IMR-90 (cell line): ENCODE results near the gene ADARB2. TPM values are rescaled to one million over a fixed set of nuclear protein-coding genes. Genes with fewer than 3 reads are reported as not detected.

Experiments
- ATAC-seq: fragments of 200-7000 bp; cut with Tn5 transposase; 2 replicates; pipeline ENCODE4 v1.9.1; 2020; ENCODE audit warnings: low read depth, mild to moderate bottlenecking, moderate library complexity
- BruUV-seq: library from RNA; stranded (reverse); fragments of 400-500 nt; replicated peaks from 2 replicates; lab custom pipeline; 2021; lab: Mats Ljungman, UMichigan
- CTCF ChIA-PET: fragments of 300-600 bp; formaldehyde crosslinking; extraction: SDS; loops from one replicate; lab custom pipeline; 2021; ENCODE audit warnings: antibody characterized with exemption; lab: Yijun Ruan, JAX
- POLR2A ChIA-PET: fragments of 300-600 bp; sonication (Branson Sonifier 250); formaldehyde crosslinking; loops from one replicate; lab custom pipeline; 2022; ENCODE audit warnings: antibody characterized with exemption; ENCODE audit not compliant: unreplicated experiment; lab: Charles Lee
- DNase-seq: peaks from one replicate; pipeline ENCODE4 v3.0.0; 2013
- H2AFZ ChIP-seq: replicated peaks from 2 replicates; pipeline ENCODE3; 2013; ENCODE audit warnings: low read length, mild to moderate bottlenecking; ENCODE audit not compliant: poor library complexity
- H2AK5ac ChIP-seq: 2 replicates; pipeline ENCODE4 v1.6.1; 2013; ENCODE audit warnings: low read depth, low read length, inconsistent platforms
- H2AK9ac ChIP-seq: replicated peaks from 2 replicates; pipeline ENCODE3; 2013; ENCODE audit warnings: mild to moderate bottlenecking, low read depth, low read length, moderate library complexity; ENCODE audit not compliant: poor library complexity
- H2BK120ac ChIP-seq: 2 replicates; pipeline ENCODE4 v1.6.1; 2013; ENCODE audit warnings: low read depth, low read length, inconsistent platforms
- H2BK15ac ChIP-seq: 3 replicates; pipeline ENCODE4 v1.6.1; 2013; ENCODE audit warnings: low read depth, low read length, inconsistent platforms
- H2BK20ac ChIP-seq: 2 replicates; pipeline ENCODE4 v1.6.1; 2013; ENCODE audit warnings: low read depth, mild to moderate bottlenecking, inconsistent platforms, low read length, moderate library complexity
- H2BK5ac ChIP-seq: 2 replicates; pipeline ENCODE4 v1.6.1; 2013; ENCODE audit warnings: mild to moderate bottlenecking, low read depth, low read length, inconsistent platforms; ENCODE audit not compliant: poor library complexity, severe bottlenecking
- H3K14ac ChIP-seq: replicated peaks from 2 replicates; pipeline ENCODE4 v1.6.1; 2013; ENCODE audit warnings: low read depth, low read length, inconsistent platforms
- H3K18ac ChIP-seq: 2 replicates; pipeline ENCODE4 v1.6.1; 2013; ENCODE audit warnings: low read depth, low read length, control low read depth
- H3K23ac ChIP-seq: 2 replicates; pipeline ENCODE4 v1.6.1; 2013; ENCODE audit warnings: low read depth, low read length, inconsistent platforms
- H3K27ac ChIP-seq: 2 replicates; pipeline ENCODE4 v1.5.1; 2013; ENCODE audit warnings: mild to moderate bottlenecking, control low read depth, low read length; ENCODE audit not compliant: insufficient read depth
- H3K27me3 ChIP-seq: 2 replicates; pipeline ENCODE4 v1.6.1; 2013; ENCODE audit warnings: low read length; ENCODE audit not compliant: control insufficient read depth, insufficient read depth
- H3K36me3 ChIP-seq: 2 replicates; pipeline ENCODE4 v1.6.1; 2013; ENCODE audit warnings: low read length, mixed read lengths; ENCODE audit not compliant: control insufficient read depth, insufficient read depth
- H3K4ac ChIP-seq: 2 replicates; pipeline ENCODE4 v1.6.1; 2013; ENCODE audit warnings: low read depth, low read length, inconsistent platforms
- H3K4me1 ChIP-seq: 2 replicates; pipeline ENCODE4 v1.6.1; 2013; ENCODE audit warnings: low read length, mixed read lengths; ENCODE audit not compliant: control insufficient read depth, insufficient read depth
- H3K4me2 ChIP-seq: 2 replicates; pipeline ENCODE4 v1.6.1; 2013; ENCODE audit warnings: low read depth, mild to moderate bottlenecking, control low read depth, low read length, moderate library complexity
- H3K4me3 ChIP-seq: 2 replicates; pipeline ENCODE4 v1.5.1; 2013; ENCODE audit warnings: low read depth, mild to moderate bottlenecking, control low read depth, low read length, moderate library complexity; ENCODE audit not compliant: insufficient read depth
- H3K56ac ChIP-seq: 2 replicates; pipeline ENCODE4 v1.6.1; 2013; ENCODE audit warnings: low read length, inconsistent platforms; ENCODE audit not compliant: insufficient read depth; ENCODE audit errors: extremely low read depth
- H3K79me1 ChIP-seq, 2 experiments: 2 replicates each; pipeline ENCODE4 v1.6.1; 2013; ENCODE audit warnings: low read length in 2 of 2, inconsistent platforms in 1 of 2, low read depth in 1 of 2
- H3K9ac ChIP-seq: 2 replicates; pipeline ENCODE4 v1.6.1; 2013; ENCODE audit warnings: low read depth, low read length, control low read depth
- H3K9me1 ChIP-seq: 2 replicates; pipeline ENCODE4 v1.6.1; 2013; ENCODE audit warnings: low read length, inconsistent platforms; ENCODE audit not compliant: insufficient read depth
- H3K9me3 ChIP-seq: 2 replicates; pipeline ENCODE4 v1.6.1; 2013; ENCODE audit warnings: low read length; ENCODE audit not compliant: control insufficient read depth, insufficient read depth
- H4K20me1 ChIP-seq: 2 replicates; pipeline ENCODE4 v1.6.1; 2013; ENCODE audit warnings: low read length, inconsistent platforms; ENCODE audit not compliant: insufficient read depth
- H4K5ac ChIP-seq: 2 replicates; pipeline ENCODE4 v1.6.1; 2013; ENCODE audit warnings: mild to moderate bottlenecking, low read depth, low read length, control low read depth
- H4K8ac ChIP-seq, 2 experiments: 2 replicates each; pipeline ENCODE4 v1.6.1; 2013; ENCODE audit warnings: low read depth in 2 of 2, low read length in 2 of 2, control low read depth in 1 of 2, inconsistent platforms in 1 of 2
- H4K91ac ChIP-seq: 2 replicates; pipeline ENCODE4 v1.6.1; 2013; ENCODE audit warnings: low read depth, low read length, inconsistent platforms; ENCODE audit not compliant: insufficient read depth
- CEBPB ChIP-seq: IDR thresholded peaks from 2 replicates; pipeline ENCODE4 v1.6.1; 2012; ENCODE audit warnings: low read depth, low read length, improper control_type of control experiment
- CHD1 ChIP-seq: IDR thresholded peaks from 2 replicates; pipeline ENCODE4 v1.6.1; 2012; ENCODE audit warnings: low read depth, low read length, improper control_type of control experiment
- FOS ChIP-seq: fragments of 150-350 bp; IDR thresholded peaks from 2 replicates; pipeline ENCODE4 v1.6.1; 2016; ENCODE audit warnings: low read depth, low read length
- MAFK ChIP-seq: IDR thresholded peaks from 2 replicates; pipeline ENCODE4 v1.6.1; 2012; ENCODE audit warnings: low read depth, low read length, improper control_type of control experiment
- MAZ ChIP-seq: IDR thresholded peaks from 2 replicates; pipeline ENCODE4 v1.6.1; 2012; ENCODE audit warnings: low read depth, mild to moderate bottlenecking, low read length, improper control_type of control experiment, moderate library complexity, borderline replicate concordance
- NFE2L2 ChIP-seq: fragments of 150-350 bp; IDR thresholded peaks from 2 replicates; pipeline ENCODE4 v1.6.1; 2016; ENCODE audit warnings: low read depth, mild to moderate bottlenecking, low read length
- POLR2A ChIP-seq: IDR thresholded peaks from 2 replicates; pipeline ENCODE4 v1.6.1; 2012; ENCODE audit warnings: mild to moderate bottlenecking, low read depth, low read length
- RAD21 ChIP-seq: IDR thresholded peaks from 2 replicates; pipeline ENCODE4 v1.6.1; 2012; ENCODE audit warnings: low read length, improper control_type of control experiment
- RCOR1 ChIP-seq: IDR thresholded peaks from 2 replicates; pipeline ENCODE4 v1.6.1; 2012; ENCODE audit warnings: mild to moderate bottlenecking, low read length, improper control_type of control experiment; ENCODE audit not compliant: insufficient replicate concordance
- SMC3 ChIP-seq: fragments of 150-350 bp; IDR thresholded peaks from 2 replicates; pipeline ENCODE4 v1.6.1; 2016; ENCODE audit warnings: low read depth, mild to moderate bottlenecking, antibody characterized with exemption, low read length, moderate library complexity
- USF2 ChIP-seq: fragments of 150-350 bp; IDR thresholded peaks from 2 replicates; pipeline ENCODE4 v1.6.1; 2017; ENCODE audit warnings: mild to moderate bottlenecking, antibody characterized with exemption, low read length, low read depth
- WGBS, 2 experiments: methylation state at CpG; one replicate each; pipeline versions ENCODE4 v1.1.5 to v1.1.7; 2013; ENCODE audit warnings: missing lambda C conversion rate in 2 of 2; ENCODE audit not compliant: insufficient read length in 1 of 2; ENCODE audit errors: extremely low coverage in 2 of 2; 5-methylcytosine and 5-hydroxymethylcytosine counted together
- dilution Hi-C: fragments of 300-500 bp; cut with HindIII; formaldehyde crosslinking; loops from one replicate; pipeline ENCODE4 v1.14.3; 2018; ENCODE audit warnings: low sequenced_read_pairs; ENCODE audit not compliant: unreplicated experiment
- in situ Hi-C: fragments of 300-500 bp; cut with MboI; formaldehyde crosslinking; loops from 3 replicates; pipeline ENCODE4 v1.14.3; 2019; ENCODE audit warnings: low sequenced_read_pairs, inconsistent platforms, mixed read lengths
- intact Hi-C: fragments of 100-400 bp; cut with micrococcal nuclease; formaldehyde crosslinking; loops from 2 replicates; pipeline ENCODE4 v1.10.0; 2022
- polyA plus RNA-seq, 3 experiments: library from polyadenylated mRNA; depleted of rRNA; stranded (reverse); fragments of >200 nt; gene quantifications; 2 replicates each; pipeline ENCODE4 v1.2.3, GENCODE V29; 2012; ENCODE audit warnings: low replicate concordance in 1 of 3
- total RNA-seq: library from RNA; depleted of rRNA; stranded (reverse); fragments of >200 nt; gene quantifications from 2 replicates; pipeline ENCODE4 v1.2.3, GENCODE V29; 2012
- TF ChIP-seq, protein P1 (sequence below): conservative IDR thresholded peaks from 2 replicates; pipeline ENCODE4 v1.5.1; 2012; ENCODE audit warnings: mild to moderate bottlenecking, low read depth, low read length, improper control_type of control experiment
- TF ChIP-seq, protein P2 (sequence below): fragments of 150-350 bp; IDR thresholded peaks from 2 replicates; pipeline ENCODE4 v1.6.1; 2016; ENCODE audit warnings: low read depth, mild to moderate bottlenecking, low read length, moderate library complexity, borderline replicate concordance

The ADARB2 gene
- total and polyA plus RNA-seq, 2 of the 4 experiments (the other 2 are of a cell fraction), result not detected

DNA sequence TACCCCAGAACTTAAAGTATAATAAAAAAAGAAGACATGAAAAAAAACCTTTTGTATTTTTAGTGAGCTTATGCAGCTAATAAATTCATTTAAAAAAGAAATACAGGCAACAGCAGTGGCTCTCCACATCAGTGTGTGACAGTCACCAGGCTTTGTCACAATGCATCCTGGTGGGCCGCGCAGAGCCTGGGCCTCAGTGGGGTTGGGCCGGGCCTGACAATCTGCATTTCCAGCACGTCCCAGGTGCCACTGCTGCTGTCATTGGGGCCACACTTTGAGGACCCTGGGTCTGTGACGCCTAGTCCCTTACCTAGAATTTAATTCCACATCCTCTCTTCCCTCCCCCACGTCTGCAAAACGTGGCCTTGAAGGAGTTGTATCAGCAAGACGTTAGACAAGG lies 284.5 kb downstream of the ADARB2 start:
- H3K4me2 ChIP-seq, result no peak overlapping the region
- WGBS, 2 experiments, result 27% methylated on average over 3 of the region's 8 CpGs; no CpG with 5 or more reads in 1 of the 2 experiments
- no peak for TF ChIP-seq RCOR1
- TF ChIP-seq SMC3, result no peak
- no peak for TF ChIP-seq FOS
- no peak for TF ChIP-seq USF2
- no peak for TF ChIP-seq NFE2L2
- TF ChIP-seq RAD21, result no peak
- TF ChIP-seq, protein P1, sequence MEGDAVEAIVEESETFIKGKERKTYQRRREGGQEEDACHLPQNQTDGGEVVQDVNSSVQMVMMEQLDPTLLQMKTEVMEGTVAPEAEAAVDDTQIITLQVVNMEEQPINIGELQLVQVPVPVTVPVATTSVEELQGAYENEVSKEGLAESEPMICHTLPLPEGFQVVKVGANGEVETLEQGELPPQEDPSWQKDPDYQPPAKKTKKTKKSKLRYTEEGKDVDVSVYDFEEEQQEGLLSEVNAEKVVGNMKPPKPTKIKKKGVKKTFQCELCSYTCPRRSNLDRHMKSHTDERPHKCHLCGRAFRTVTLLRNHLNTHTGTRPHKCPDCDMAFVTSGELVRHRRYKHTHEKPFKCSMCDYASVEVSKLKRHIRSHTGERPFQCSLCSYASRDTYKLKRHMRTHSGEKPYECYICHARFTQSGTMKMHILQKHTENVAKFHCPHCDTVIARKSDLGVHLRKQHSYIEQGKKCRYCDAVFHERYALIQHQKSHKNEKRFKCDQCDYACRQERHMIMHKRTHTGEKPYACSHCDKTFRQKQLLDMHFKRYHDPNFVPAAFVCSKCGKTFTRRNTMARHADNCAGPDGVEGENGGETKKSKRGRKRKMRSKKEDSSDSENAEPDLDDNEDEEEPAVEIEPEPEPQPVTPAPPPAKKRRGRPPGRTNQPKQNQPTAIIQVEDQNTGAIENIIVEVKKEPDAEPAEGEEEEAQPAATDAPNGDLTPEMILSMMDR, result no peak
- TF ChIP-seq POLR2A, result no peak
- no peak for TF ChIP-seq MAFK
- TF ChIP-seq MAZ, result no peak
- TF ChIP-seq, protein P2, sequence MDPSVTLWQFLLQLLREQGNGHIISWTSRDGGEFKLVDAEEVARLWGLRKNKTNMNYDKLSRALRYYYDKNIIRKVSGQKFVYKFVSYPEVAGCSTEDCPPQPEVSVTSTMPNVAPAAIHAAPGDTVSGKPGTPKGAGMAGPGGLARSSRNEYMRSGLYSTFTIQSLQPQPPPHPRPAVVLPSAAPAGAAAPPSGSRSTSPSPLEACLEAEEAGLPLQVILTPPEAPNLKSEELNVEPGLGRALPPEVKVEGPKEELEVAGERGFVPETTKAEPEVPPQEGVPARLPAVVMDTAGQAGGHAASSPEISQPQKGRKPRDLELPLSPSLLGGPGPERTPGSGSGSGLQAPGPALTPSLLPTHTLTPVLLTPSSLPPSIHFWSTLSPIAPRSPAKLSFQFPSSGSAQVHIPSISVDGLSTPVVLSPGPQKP, result no peak
- TF ChIP-seq CEBPB, result no peak
- TF ChIP-seq CHD1, result no peak
- H2BK20ac ChIP-seq, result no peak overlapping the region
- no peak overlapping the region for H3K27ac ChIP-seq
- H3K4me1 ChIP-seq, result no peaks in the 10 kb centered on the region
- H2AK5ac ChIP-seq, result no peak overlapping the region
- no peak overlapping the region for H3K56ac ChIP-seq
- no peak overlapping the region for H4K5ac ChIP-seq
- H3K79me1 ChIP-seq, result no peaks in the 10 kb centered on the region
- no peak overlapping the region for H2BK15ac ChIP-seq
- H3K9me3 ChIP-seq, result peaks cover 37% of the 10 kb centered on the region
- ChIA-PET CTCF (no interaction called here), POLR2A (no interaction called here)
- H3K23ac ChIP-seq, result no peak overlapping the region
- no peak overlapping the region for H4K91ac ChIP-seq
- no peak overlapping the region for H2BK120ac ChIP-seq
- intact Hi-C loops (no loop called here), dilution Hi-C loops (no loop called here), in situ Hi-C loops (no loop called here)
- no peaks in the 10 kb centered on the region for H3K27me3 ChIP-seq
- H2BK5ac ChIP-seq, result no peak overlapping the region
- no peak overlapping the region for H2AK9ac ChIP-seq
- no peaks in the 10 kb centered on the region for H3K9me1 ChIP-seq
- no peak overlapping the region for H4K8ac ChIP-seq
- H3K9ac ChIP-seq, result no peak overlapping the region
- H3K18ac ChIP-seq, result no peak overlapping the region
- H3K4ac ChIP-seq, result no peak overlapping the region
- H3K4me3 ChIP-seq, result no peak overlapping the region
- H3K36me3 ChIP-seq, result no peaks in the 10 kb centered on the region
- H4K20me1 ChIP-seq, result no peaks in the 10 kb centered on the region
- no TSS peak for BruUV-seq
- H2AFZ ChIP-seq, result no peak overlapping the region
- DNase-seq (no peak), ATAC-seq (no peak)
- H3K14ac ChIP-seq, result no peak overlapping the region
